Measurements from ENCODE around the gene TRANK1. TPM values are rescaled to one million over a fixed set of nuclear protein-coding genes. Genes with fewer than 3 reads are reported as not detected.

Gene TRANK1
- polyA plus RNA-seq, 1 donor (not counting 4 experiments of a cell fraction or from before 2014, with no cell fraction given) = 3.2 TPM

GRCh38 chr3:36842275-36842674 is 102.6 kb downstream of the TRANK1 start:
- no peak overlapping the region for H2AFZ ChIP-seq (ENCODE audit: control insufficient read depth, low read length)
- H3K9ac ChIP-seq (ENCODE audit: control insufficient read depth, extremely low read depth, insufficient read depth, low read length) = no peak overlapping the region
- H3K4me3 ChIP-seq (ENCODE audit: control insufficient read depth in 2 of 3, extremely low read depth in 1 of 3, insufficient read depth in 2 of 3, low read depth in 1 of 3, low read length in 3 of 3) = no peak overlapping the region
- no peaks in the 10 kb centered on the region for H3K79me2 ChIP-seq (ENCODE audit: control insufficient read depth, insufficient read depth, low read length)
- no peaks in the 10 kb centered on the region for H3K36me3 ChIP-seq (ENCODE audit: control insufficient read depth in 2 of 2, extremely low read depth in 1 of 2, insufficient read depth in 2 of 2, low read length in 2 of 2)
- no peaks in the 10 kb centered on the region for H3K4me1 ChIP-seq (ENCODE audit: control insufficient read depth, extremely low read depth, insufficient read depth, low read length)
- H3K27me3 ChIP-seq (ENCODE audit: control insufficient read depth, extremely low read depth, insufficient read depth, low read length) = no peaks in the 10 kb centered on the region
- TF ChIP-seq CTCF (optimal IDR thresholded peaks at IDR 0.05 in 1 of 3, IDR thresholded peaks at IDR 0.05 in 1 of 3, conservative IDR thresholded peaks at IDR 0.05 in 1 of 3; ENCODE audit: extremely low read depth in 1 of 3, insufficient read depth in 2 of 3, low read length in 3 of 3) (no peak), EZH2 (IDR thresholded peaks at IDR 0.05; ENCODE audit: low read length) (no peak)
- no peak overlapping the region for H3K4me2 ChIP-seq (ENCODE audit: control insufficient read depth, extremely low read depth, insufficient read depth, low read depth, low read length)
- dilution Hi-C loops (cut with MboI; ENCODE audit: extremely low pct_ligation_motif_present, low sequenced_read_pairs) = no loop called here
- FAIRE-seq (no peak), DNase-seq (ENCODE audit: low read depth, low spot score) (no peak)
- no peaks in the 10 kb centered on the region for H4K20me1 ChIP-seq (ENCODE audit: control insufficient read depth, extremely low read depth, insufficient read depth, low read length)
- no peak overlapping the region for H3K27ac ChIP-seq (ENCODE audit: control insufficient read depth, insufficient read depth, low read length)
- H3K9me1 ChIP-seq (ENCODE audit: control insufficient read depth, extremely low read depth, insufficient read depth, low read length) = no peaks in the 10 kb centered on the region
- H3K9me3 ChIP-seq (ENCODE audit: control insufficient read depth, low read depth, low read length) = no peaks in the 10 kb centered on the region

GRCh38 chr3:36840453-36840921 is 104.4 kb downstream of the TRANK1 start:
- dilution Hi-C loops (cut with MboI; ENCODE audit: extremely low pct_ligation_motif_present, low sequenced_read_pairs) = no loop called here
- Histone ChIP-seq H3K36me3 (ENCODE audit: control insufficient read depth in 2 of 2, extremely low read depth in 1 of 2, insufficient read depth in 2 of 2, low read length in 2 of 2) (no peaks in the 10 kb centered on the region), H3K4me2 (ENCODE audit: control insufficient read depth, extremely low read depth, insufficient read depth, low read depth, low read length) (no peak overlapping the region), H3K9me3 (ENCODE audit: control insufficient read depth, low read depth, low read length) (no peaks in the 10 kb centered on the region), H4K20me1 (ENCODE audit: control insufficient read depth, extremely low read depth, insufficient read depth, low read length) (no peaks in the 10 kb centered on the region), H3K4me1 (ENCODE audit: control insufficient read depth, extremely low read depth, insufficient read depth, low read length) (no peaks in the 10 kb centered on the region), H3K27ac (ENCODE audit: control insufficient read depth, insufficient read depth, low read length) (no peak overlapping the region), H3K9ac (ENCODE audit: control insufficient read depth, extremely low read depth, insufficient read depth, low read length) (no peak overlapping the region), H2AFZ (ENCODE audit: control insufficient read depth, low read length) (no peak overlapping the region), H3K27me3 (ENCODE audit: control insufficient read depth, extremely low read depth, insufficient read depth, low read length) (no peaks in the 10 kb centered on the region), H3K4me3 (ENCODE audit: control insufficient read depth in 2 of 3, extremely low read depth in 1 of 3, insufficient read depth in 2 of 3, low read depth in 1 of 3, low read length in 3 of 3) (no peak overlapping the region), H3K9me1 (ENCODE audit: control insufficient read depth, extremely low read depth, insufficient read depth, low read length) (no peaks in the 10 kb centered on the region), H3K79me2 (ENCODE audit: control insufficient read depth, insufficient read depth, low read length) (no peaks in the 10 kb centered on the region)
- TF ChIP-seq CTCF (optimal IDR thresholded peaks at IDR 0.05 in 1 of 3, IDR thresholded peaks at IDR 0.05 in 1 of 3, conservative IDR thresholded peaks at IDR 0.05 in 1 of 3; ENCODE audit: extremely low read depth in 1 of 3, insufficient read depth in 2 of 3, low read length in 3 of 3) (no peak), EZH2 (IDR thresholded peaks at IDR 0.05; ENCODE audit: low read length) (no peak)
- FAIRE-seq (no peak), DNase-seq (ENCODE audit: low read depth, low spot score) (no peak)

All from keratinocyte (primary cell).